WERI-Rb-1 (cell line): Measurements from ENCODE around the gene OLFM4.

Experiments used
- DNase-seq: peaks from one replicate; pipeline ENCODE4 v3.0.0-alpha.2; 2020
- H3K27ac ChIP-seq: fragments of 250-450 bp; sonication (Bioruptor Pico); 2 replicates; pipeline ENCODE4 v1.5.1; 2020; ENCODE audit warnings: mild to moderate bottlenecking, moderate library complexity
- H3K27me3 ChIP-seq: fragments of 250-450 bp; sonication (Bioruptor Pico); 2 replicates; pipeline ENCODE4 v1.5.1; 2021; ENCODE audit warnings: mild to moderate bottlenecking, low read depth, moderate library complexity; ENCODE audit not compliant: insufficient read depth, severe bottlenecking
- H3K36me3 ChIP-seq: fragments of 250-450 bp; sonication (Bioruptor Pico); 2 replicates; pipeline ENCODE4 v1.5.1; 2020; ENCODE audit warnings: mild to moderate bottlenecking, moderate library complexity
- H3K4me3 ChIP-seq: 2 replicates; pipeline ENCODE4 v1.5.1; 2011; ENCODE audit warnings: low read depth, mild to moderate bottlenecking, control low read depth, low read length
- H3K9me3 ChIP-seq: fragments of 250-450 bp; sonication (Bioruptor Pico); 2 replicates; pipeline ENCODE4 v1.5.1; 2021; ENCODE audit warnings: mild to moderate bottlenecking, moderate library complexity; ENCODE audit not compliant: severe bottlenecking
- CTCF ChIP-seq: IDR thresholded peaks from 2 replicates; pipeline ENCODE4 v1.5.1; 2011; ENCODE audit warnings: low read depth, mild to moderate bottlenecking, control low read depth, inconsistent platforms, low read length

Gene OLFM4

GRCh38 chr13:53045189-53045588 lies 16.6 kb downstream of the OLFM4 start:
- DNase-seq: no peak
- Histone ChIP-seq H3K27me3 (no peaks in the 10 kb centered on the region), H3K27ac (no peak overlapping the region), H3K36me3 (no peaks in the 10 kb centered on the region), H3K9me3 (no peaks in the 10 kb centered on the region), H3K4me3 (no peak overlapping the region)
- no peak for TF ChIP-seq CTCF

- H3K36me3 ChIP-seq: no peaks in the 10 kb centered on the region
- no peaks in the 10 kb centered on the region for H3K9me3 ChIP-seq
- no peak overlapping the region for H3K4me3 ChIP-seq
- no peak for TF ChIP-seq CTCF
- H3K27me3 ChIP-seq: no peaks in the 10 kb centered on the region
- no peak overlapping the region for H3K27ac ChIP-seq
- DNase-seq: no peak
These were observed 20.3 kb downstream of the OLFM4 start for GRCh38 chr13:53048880-53049279.

GRCh38 chr13:53050151-53050550 lies 21.5 kb downstream of the OLFM4 start:
- H3K9me3 ChIP-seq: no peaks in the 10 kb centered on the region
- no peaks in the 10 kb centered on the region for H3K36me3 ChIP-seq
- no peak overlapping the region for H3K27ac ChIP-seq
- no peaks in the 10 kb centered on the region for H3K27me3 ChIP-seq
- TF ChIP-seq CTCF: no peak
- DNase-seq: no peak
- H3K4me3 ChIP-seq: no peak overlapping the region

- no peak for DNase-seq
- Histone ChIP-seq H3K27me3 (no peaks in the 10 kb centered on the region), H3K9me3 (no peaks in the 10 kb centered on the region), H3K27ac (no peak overlapping the region), H3K36me3 (no peaks in the 10 kb centered on the region), H3K4me3 (no peak overlapping the region)
- no peak for TF ChIP-seq CTCF
These were observed 24.1 kb downstream of the OLFM4 start for GRCh38 chr13:53052675-53053074.

GRCh38 chr13:53054569-53054968 lies 26.0 kb downstream of the OLFM4 start:
- Histone ChIP-seq H3K27ac (no peak overlapping the region), H3K36me3 (no peaks in the 10 kb centered on the region), H3K4me3 (no peak overlapping the region), H3K27me3 (no peaks in the 10 kb centered on the region), H3K9me3 (no peaks in the 10 kb centered on the region)
- no peak for TF ChIP-seq CTCF
- no peak for DNase-seq

- Histone ChIP-seq H3K27me3 (no peaks in the 10 kb centered on the region), H3K9me3 (no peaks in the 10 kb centered on the region), H3K4me3 (no peak overlapping the region), H3K36me3 (no peaks in the 10 kb centered on the region), H3K27ac (no peak overlapping the region)
- TF ChIP-seq CTCF: no peak
- DNase-seq: no peak
These were observed 29.6 kb downstream of the OLFM4 start for GRCh38 chr13:53058065-53058679.
